ENCODE results near the gene COL4A6. TPM values are rescaled to one million over a fixed set of nuclear protein-coding genes. Genes with fewer than 3 reads are reported as not detected.

Gene COL4A6
- polyA plus RNA-seq, 6 donors from 2014 or later: not detected

DNA sequence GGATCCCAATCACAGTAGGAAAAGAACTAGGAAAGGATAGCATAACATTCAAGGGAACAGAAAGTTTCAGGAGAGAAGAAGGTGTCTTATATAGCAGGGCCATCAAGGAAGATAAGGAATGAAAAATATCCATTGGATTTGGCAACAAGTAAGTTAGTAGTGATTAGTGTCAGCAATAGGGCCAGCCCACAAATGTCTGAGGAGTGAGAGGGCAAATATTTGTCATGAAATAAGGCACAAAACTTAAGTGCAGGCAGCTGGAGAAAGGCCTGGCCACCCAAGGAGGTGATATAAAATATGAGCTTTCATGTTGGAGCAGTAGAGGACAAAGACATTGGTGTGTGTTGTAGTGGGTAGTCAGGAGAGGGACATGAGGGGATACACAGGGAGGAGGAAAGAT lies 132.1 kb downstream of the COL4A6 start:
- no peaks in the 10 kb centered on the region for H3K36me3 Mint-ChIP-seq
- ATAC-seq (ENCODE audit: low read depth in 2 of 2): no peak
- H3K4me3 Mint-ChIP-seq: no peak overlapping the region
- H3K9me3 Mint-ChIP-seq: peaks cover 0 to 3% (median 0%) of the 10 kb centered on the region in 7 donors
- no peaks in the 10 kb centered on the region for H3K4me1 Mint-ChIP-seq
- H3K27me3 Mint-ChIP-seq: peaks cover 0 to under 1% (median 0%) of the 10 kb centered on the region in 3 donors
- no peak for DNase-seq
- no peak overlapping the region for H3K27ac Mint-ChIP-seq

DNA sequence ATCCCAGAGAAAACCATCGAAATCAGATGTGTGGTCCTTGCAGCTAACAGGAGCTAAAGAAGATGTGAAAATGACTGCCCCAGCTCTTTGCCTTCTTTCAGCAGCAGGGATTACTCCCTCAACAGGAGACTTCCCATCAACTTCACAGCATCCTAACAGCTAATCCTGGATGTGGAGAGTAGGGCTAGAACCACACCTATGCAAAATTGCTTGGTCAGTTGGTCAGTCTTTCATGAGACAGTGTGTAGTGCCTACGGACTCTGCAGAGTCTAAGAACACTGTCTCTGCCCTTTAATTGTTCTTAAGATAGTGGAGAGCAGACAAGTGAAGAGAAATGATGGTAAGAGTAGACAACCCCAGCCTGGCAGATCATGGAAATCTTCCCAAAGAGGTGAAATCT lies 133.5 kb downstream of the COL4A6 start:
- Mint-ChIP-seq H3K4me1 (no peaks in the 10 kb centered on the region), H3K9me3 (peaks cover 0 to 3% (median 0%) of the 10 kb centered on the region in 7 donors), H3K4me3 (no peak overlapping the region), H3K27me3 (no peaks in the 10 kb centered on the region), H3K36me3 (no peaks in the 10 kb centered on the region), H3K27ac (no peak overlapping the region)
- DNase-seq (no peak), ATAC-seq (ENCODE audit: low read depth in 2 of 2) (no peak)

DNA sequence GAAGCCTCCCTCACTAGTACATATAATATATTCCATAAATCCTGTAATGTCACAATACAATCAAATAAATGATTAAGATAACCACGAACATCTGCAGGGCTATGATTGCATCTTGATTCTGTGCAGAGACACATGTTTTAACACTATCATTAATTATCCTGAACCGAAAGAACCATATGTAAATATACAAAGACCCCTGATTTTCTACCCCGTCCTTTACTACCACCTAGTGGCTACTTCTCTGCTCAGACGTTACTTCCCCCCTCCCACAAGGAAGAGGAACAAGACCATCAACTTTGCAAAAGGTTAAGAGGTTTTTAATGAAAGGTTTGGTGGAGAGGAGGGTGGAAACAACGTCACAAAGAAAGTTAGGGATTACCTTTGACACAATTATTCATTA lies 134.0 kb downstream of the COL4A6 start:
- H3K27me3 Mint-ChIP-seq: no peaks in the 10 kb centered on the region

DNA sequence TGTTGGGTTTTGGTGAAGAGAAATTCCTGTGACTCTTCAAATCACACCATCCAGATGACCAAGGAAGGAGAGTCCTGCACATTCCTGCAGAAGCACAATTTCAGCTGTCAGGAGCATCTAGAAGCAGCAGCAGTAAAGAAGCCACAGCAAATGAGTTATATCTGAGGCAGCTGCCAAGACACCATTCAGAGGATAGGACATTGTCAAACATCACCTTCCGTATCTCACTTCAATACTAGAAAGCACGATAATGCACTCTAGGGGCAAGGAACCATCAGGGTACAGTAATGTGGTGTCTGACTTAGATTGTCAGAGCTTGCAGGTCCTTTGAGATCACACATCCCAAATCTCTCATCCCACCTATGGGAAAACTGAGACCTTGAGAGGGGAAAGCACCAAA lies 134.5 kb downstream of the COL4A6 start:
- Mint-ChIP-seq H3K27me3 (no peaks in the 10 kb centered on the region), H3K4me3 (no peak overlapping the region), H3K9me3 (peaks cover 0 to 3% (median 0%) of the 10 kb centered on the region in 7 donors), H3K36me3 (no peaks in the 10 kb centered on the region), H3K4me1 (no peaks in the 10 kb centered on the region), H3K27ac (no peak overlapping the region)
- DNase-seq (no peak), ATAC-seq (ENCODE audit: low read depth in 2 of 2) (no peak)

More for the DNA sequence above, 134.0 kb downstream of the COL4A6 start:
- DNase-seq (no peak), ATAC-seq (ENCODE audit: low read depth in 2 of 2) (no peak)
- no peak overlapping the region for H3K27ac Mint-ChIP-seq
- no peaks in the 10 kb centered on the region for H3K4me1 Mint-ChIP-seq
- H3K36me3 Mint-ChIP-seq: no peaks in the 10 kb centered on the region
- no peak overlapping the region for H3K4me3 Mint-ChIP-seq
- peaks cover 0 to 3% (median 0%) of the 10 kb centered on the region in 7 donors for H3K9me3 Mint-ChIP-seq

DNA sequence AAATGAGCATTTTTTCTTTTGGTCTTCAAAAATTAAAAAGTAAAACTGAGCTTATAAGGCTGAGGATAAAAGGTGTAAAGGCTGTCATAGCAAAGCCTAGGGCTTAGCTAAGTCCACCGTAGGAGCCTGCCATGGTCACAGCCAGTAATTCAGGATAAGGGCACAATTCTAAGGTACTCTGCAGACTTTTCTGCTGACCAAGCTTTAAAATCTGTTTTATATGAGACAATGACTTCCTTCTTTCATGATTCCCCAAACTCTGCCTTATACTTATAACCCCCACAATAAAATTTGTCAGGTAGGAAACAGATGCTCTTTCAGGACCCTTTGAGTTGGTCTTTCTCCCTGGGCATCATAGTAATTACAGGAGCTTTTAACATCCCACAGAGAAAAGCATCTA lies 138.5 kb downstream of the COL4A6 start:
- no peak for DNase-seq
- Mint-ChIP-seq H3K9me3 (peaks cover 0 to 3% (median 0%) of the 10 kb centered on the region in 7 donors), H3K36me3 (no peaks in the 10 kb centered on the region), H3K27ac (no peak overlapping the region), H3K4me1 (no peaks in the 10 kb centered on the region), H3K4me3 (no peak overlapping the region), H3K27me3 (no peaks in the 10 kb centered on the region)
- ATAC-seq (ENCODE audit: low read depth in 2 of 2): no peak

DNA sequence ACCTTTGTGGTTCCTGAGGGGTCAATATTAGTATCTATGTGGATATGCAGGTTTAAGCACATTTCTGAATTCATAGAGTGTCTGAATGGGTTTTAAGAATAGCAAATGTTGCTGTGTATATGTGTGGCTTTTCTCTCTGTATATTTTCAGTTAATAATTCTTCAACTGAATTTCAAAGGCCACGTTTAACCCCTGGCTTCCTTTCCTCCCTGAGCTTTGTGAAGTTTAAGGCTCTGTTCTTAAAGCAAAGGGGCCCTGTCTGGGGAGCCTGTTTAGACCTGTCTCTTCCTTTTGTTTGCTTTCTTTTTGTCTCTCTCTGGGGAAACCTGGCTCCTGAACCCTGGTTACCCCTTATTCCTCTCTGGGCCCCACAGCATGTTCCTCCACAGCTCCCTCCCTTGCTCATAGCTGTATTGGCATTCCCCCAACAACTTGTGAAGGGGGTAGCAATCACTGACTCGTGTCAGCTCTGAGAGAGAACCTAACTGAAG lies 139.1 kb downstream of the COL4A6 start:
- DNase-seq: no peak
- Mint-ChIP-seq H3K9me3 (peaks cover 0 to 3% (median 0%) of the 10 kb centered on the region in 7 donors), H3K27me3 (no peaks in the 10 kb centered on the region), H3K4me1 (no peaks in the 10 kb centered on the region), H3K36me3 (no peaks in the 10 kb centered on the region), H3K4me3 (no peak overlapping the region), H3K27ac (no peak overlapping the region)
- no peak for ATAC-seq (ENCODE audit: low read depth in 2 of 2)

DNA sequence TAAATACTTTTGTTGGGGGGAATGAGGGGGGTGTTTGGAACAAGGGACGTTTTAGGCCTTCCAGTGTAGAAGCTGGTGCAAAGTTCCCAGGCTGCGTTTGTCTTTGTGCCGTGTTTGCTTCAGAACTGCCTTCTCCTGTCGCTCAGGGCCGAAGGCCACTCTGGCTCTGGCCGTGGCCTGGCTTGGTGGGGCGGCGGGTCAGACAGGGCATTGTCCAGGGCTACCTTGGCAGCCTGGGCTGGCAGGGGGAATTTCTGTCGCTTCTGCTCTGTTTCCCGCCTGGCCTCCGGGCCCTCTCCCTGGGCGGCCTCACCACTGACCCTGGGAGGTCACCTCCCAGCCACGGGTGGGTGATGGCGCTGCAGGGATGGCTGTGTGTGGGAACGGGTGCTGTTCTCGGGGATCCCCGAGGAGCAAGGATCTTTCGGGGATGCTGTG lies 140.0 kb downstream of the COL4A6 start:
- H3K27me3 Mint-ChIP-seq: no peaks in the 10 kb centered on the region
- H3K9me3 Mint-ChIP-seq: peaks cover 0 to 3% (median 0%) of the 10 kb centered on the region in 7 donors
- H3K36me3 Mint-ChIP-seq: no peaks in the 10 kb centered on the region
- no peaks in the 10 kb centered on the region for H3K4me1 Mint-ChIP-seq
- DNase-seq (no peak), ATAC-seq (ENCODE audit: low read depth in 2 of 2) (no peak)
- H3K27ac Mint-ChIP-seq: no peak overlapping the region
- H3K4me3 Mint-ChIP-seq: no peak overlapping the region

DNA sequence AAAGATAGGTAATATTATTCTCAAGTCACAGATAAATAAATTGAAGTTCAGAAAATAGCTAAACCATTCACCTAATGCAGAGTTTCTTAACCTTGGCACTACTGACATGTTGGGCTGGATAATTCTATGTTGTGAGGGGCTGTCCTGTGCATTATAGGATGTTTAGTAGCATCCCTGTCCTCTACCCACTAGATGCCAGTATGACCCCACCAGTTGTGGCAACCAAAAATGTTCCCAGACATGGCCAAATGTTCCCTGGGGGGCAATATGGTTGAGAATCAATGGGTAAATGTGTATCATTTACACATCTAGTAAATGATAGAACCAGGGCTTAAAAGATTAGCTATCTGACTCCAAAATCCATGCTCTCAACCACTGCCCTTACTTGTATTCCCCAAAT lies 140.9 kb downstream of the COL4A6 start:
- no peak for ATAC-seq (ENCODE audit: low read depth in 2 of 2)
- no peak overlapping the region for H3K4me3 Mint-ChIP-seq
- H3K27ac Mint-ChIP-seq: no peak overlapping the region
- H3K27me3 Mint-ChIP-seq: no peaks in the 10 kb centered on the region
- H3K9me3 Mint-ChIP-seq: peaks cover 0 to 5% (median 2%) of the 10 kb centered on the region in 7 donors
- no peak for DNase-seq
- H3K4me1 Mint-ChIP-seq: no peaks in the 10 kb centered on the region
- no peaks in the 10 kb centered on the region for H3K36me3 Mint-ChIP-seq

DNA sequence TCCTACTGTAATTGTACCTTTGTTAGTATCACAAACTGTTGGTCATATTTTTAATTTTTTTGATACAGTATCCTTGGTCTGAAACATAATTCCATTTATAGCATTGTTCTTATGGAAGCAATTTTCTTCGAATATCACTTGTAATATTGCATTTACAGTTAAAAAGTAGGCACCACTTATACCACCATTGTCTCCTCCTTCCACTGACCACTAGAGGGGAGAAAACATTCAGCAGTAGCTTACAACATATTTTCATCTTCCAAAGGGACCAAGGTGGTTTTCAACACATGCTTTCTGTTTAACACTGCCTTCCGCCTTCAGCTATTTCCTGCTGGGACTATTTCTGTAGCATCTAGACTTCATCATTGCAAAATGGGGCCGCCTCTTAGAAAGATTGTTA lies 146.2 kb downstream of the COL4A6 start:
- Mint-ChIP-seq H3K27ac (no peak overlapping the region), H3K4me3 (no peak overlapping the region), H3K36me3 (no peaks in the 10 kb centered on the region), H3K4me1 (no peaks in the 10 kb centered on the region), H3K9me3 (peaks cover 0 to 15% (median 3%) of the 10 kb centered on the region in 7 donors), H3K27me3 (peaks cover 0 to 10% (median 0%) of the 10 kb centered on the region in 3 donors)
- DNase-seq: no peak
- ATAC-seq (ENCODE audit: low read depth in 2 of 2): no peak

DNA sequence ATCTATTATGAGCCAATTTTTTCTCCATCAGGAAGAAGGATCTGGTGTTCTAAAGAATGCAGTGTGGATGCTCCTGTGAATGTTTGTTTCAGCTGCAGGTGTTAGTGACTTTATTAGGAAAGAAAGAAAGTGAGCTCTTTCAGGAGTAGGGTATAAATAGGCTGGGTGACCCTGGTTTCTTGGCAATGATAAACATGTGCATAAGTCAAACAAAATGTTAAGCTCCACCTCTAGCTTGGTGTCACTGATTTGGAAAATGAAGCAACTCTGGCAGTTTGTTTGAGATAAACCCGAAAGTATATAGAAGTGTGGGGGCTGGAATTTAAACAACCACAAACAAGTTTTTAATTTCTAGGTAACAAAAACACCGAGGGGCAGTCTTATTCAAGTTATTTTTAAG lies 152.3 kb downstream of the COL4A6 start:
- Mint-ChIP-seq H3K9me3 (peaks cover 0 to 8% (median 0%) of the 10 kb centered on the region in 7 donors), H3K27me3 (peaks cover 0 to 14% (median 0%) of the 10 kb centered on the region in 3 donors), H3K4me3 (no peak overlapping the region), H3K4me1 (no peaks in the 10 kb centered on the region), H3K36me3 (no peaks in the 10 kb centered on the region), H3K27ac (no peak overlapping the region)
- DNase-seq (no peak), ATAC-seq (ENCODE audit: low read depth in 2 of 2) (no peak)

DNA sequence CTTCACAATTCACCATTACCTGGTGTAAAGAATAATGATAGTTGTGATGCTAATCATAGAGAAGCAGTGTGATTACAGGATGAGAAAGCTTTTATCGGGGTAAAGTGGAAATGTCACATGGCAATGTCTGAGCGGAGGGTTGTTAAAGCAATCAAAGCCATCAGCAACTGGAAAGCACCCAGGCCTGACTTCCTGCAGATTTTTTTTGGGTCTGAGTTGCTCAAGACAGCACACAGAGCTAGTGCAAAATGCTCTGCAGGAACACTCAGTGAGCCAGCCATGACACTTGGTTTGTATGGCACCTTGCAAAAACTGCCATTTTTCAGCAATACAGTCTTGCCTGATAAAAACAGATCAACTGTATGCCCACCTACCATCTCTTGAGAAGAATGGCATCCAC lies 152.9 kb downstream of the COL4A6 start:
- no peak for ATAC-seq (ENCODE audit: low read depth in 2 of 2)

DNA sequence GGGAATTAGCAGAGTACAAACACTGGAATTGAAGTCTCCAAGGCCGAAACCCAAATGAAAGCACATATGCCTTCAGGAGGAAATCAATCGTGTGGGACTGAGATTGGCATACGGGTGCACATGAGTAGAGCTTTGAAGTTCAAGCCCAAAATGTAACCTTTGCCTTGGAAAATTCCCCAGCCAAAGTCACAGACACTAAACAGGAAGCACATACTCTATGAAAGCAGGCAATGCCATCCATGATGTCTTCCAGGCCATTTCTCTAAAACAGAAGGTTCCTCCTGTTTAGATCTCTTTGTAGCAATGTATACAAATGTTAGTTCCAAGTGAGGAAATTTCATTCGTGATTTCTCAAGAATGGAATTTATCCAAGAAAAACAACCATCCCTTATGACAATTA lies 162.5 kb downstream of the COL4A6 start:
- no peaks in the 10 kb centered on the region for H3K36me3 Mint-ChIP-seq
- H3K4me1 Mint-ChIP-seq: no peaks in the 10 kb centered on the region
- peaks cover 0 to 29% (median 3%) of the 10 kb centered on the region in 3 donors for H3K27me3 Mint-ChIP-seq
- peaks cover 0 to 15% (median 4%) of the 10 kb centered on the region in 7 donors for H3K9me3 Mint-ChIP-seq
- no peak overlapping the region for H3K27ac Mint-ChIP-seq
- no peak for ATAC-seq (ENCODE audit: low read depth in 2 of 2)
- H3K4me3 Mint-ChIP-seq: no peak overlapping the region
- DNase-seq: no peak

More for the DNA sequence above, 152.9 kb downstream of the COL4A6 start:
- peaks cover 0 to 14% (median 0%) of the 10 kb centered on the region in 3 donors for H3K27me3 Mint-ChIP-seq
- peaks cover 0 to 8% (median 0%) of the 10 kb centered on the region in 7 donors for H3K9me3 Mint-ChIP-seq
- no peak overlapping the region for H3K27ac Mint-ChIP-seq
- H3K4me3 Mint-ChIP-seq: no peak overlapping the region
- H3K36me3 Mint-ChIP-seq: no peaks in the 10 kb centered on the region
- no peaks in the 10 kb centered on the region for H3K4me1 Mint-ChIP-seq
- no peak for DNase-seq

DNA sequence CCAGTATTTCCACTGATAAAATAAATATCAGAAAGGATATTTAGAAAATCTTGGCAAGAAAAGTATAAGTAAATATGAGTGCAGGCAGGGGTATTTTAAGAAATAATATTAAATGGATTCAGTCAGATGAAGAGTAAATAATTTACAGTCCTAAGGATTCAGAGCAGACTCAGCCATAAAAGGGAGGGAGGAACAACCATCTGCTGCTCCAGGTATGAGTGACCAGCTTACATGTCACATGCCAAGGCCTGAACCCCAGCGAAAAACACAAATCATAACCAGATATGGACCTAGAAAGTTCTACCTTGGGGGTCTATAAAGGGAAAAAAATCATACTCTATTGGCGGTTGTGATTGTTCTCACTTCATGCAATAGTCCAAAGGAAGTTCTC lies 166.8 kb downstream of the COL4A6 start:
- ATAC-seq (ENCODE audit: low read depth in 2 of 2) (no peak), DNase-seq (no peak)
- Mint-ChIP-seq H3K36me3 (no peaks in the 10 kb centered on the region), H3K4me3 (no peak overlapping the region), H3K27me3 (peaks cover 0 to 29% (median 3%) of the 10 kb centered on the region in 3 donors), H3K4me1 (no peaks in the 10 kb centered on the region), H3K9me3 (peaks cover 0 to 9% (median 2%) of the 10 kb centered on the region in 7 donors), H3K27ac (no peak overlapping the region)

DNA sequence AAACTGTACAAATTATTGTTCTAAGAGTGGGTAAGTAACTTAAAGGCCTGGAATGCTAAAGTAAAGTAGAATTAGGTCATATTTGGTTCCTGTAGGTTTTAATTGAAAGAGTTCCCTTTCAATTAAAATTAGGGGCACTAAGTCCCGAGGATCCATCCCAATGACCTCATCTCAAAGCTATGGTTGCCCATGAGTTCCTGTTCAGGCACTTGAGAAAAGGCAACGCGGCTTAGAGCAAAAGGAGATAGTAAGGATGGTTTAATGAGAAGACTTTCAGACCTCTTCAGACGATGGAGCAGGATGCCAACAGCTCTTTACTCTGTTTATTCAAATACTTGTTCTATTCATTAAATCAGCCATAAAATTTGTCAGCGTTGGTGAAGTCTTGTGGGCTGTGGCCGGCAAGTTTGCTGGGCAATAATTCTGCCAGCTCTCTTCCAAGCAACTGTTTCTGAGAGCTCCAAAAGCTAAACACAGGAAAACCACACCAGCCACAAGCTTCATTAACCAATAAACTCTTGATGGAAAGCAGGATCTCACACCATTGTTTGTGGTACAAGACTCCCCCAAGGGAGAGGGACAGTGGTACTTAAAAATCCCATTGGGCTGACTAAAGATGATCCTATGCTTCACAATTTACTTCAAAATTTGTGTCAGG lies 167.4 kb downstream of the COL4A6 start:
- no peak for DNase-seq
- Mint-ChIP-seq H3K4me1 (no peaks in the 10 kb centered on the region), H3K9me3 (peaks cover 0 to 8% (median 2%) of the 10 kb centered on the region in 7 donors)

More for the DNA sequence above, 167.4 kb downstream of the COL4A6 start:
- Mint-ChIP-seq H3K27me3 (peaks cover 3 to 31% (median 6%) of the 10 kb centered on the region in 3 donors), H3K27ac (no peak overlapping the region), H3K36me3 (no peaks in the 10 kb centered on the region), H3K4me3 (no peak overlapping the region)
- no peak for ATAC-seq (ENCODE audit: low read depth in 2 of 2)

Measured in naive B cell (primary cell).